K562 (cell line): Measurements from ENCODE around the gene RPS19. TPM values are rescaled to one million over a fixed set of nuclear protein-coding genes. Genes with fewer than 3 reads are reported as not detected.

Experiments used
- ATF4 ChIP-seq: fragments of 450-650 bp; formaldehyde crosslinking; IDR thresholded peaks from 2 replicates; pipeline ENCODE4 v1.4.0; 2022; ENCODE audit warnings: mild to moderate bottlenecking, moderate library complexity
- ESRRA ChIP-seq: fragments of 450-650 bp; IDR thresholded peaks from 2 replicates; pipeline ENCODE4 v1.6.1; 2014; ENCODE audit warnings: low read depth, mild to moderate bottlenecking, moderate library complexity, borderline replicate concordance
- FIP1L1 ChIP-seq: fragments of 200-400 bp; formaldehyde crosslinking; IDR thresholded peaks from 2 replicates; pipeline ENCODE4 v1.6.1; 2018; ENCODE audit warnings: mild to moderate bottlenecking, low read depth, low read length; ENCODE audit not compliant: poor library complexity, severe bottlenecking
- KLF6 ChIP-seq: fragments of 250-450 bp; sonication (Bioruptor Pico); IDR thresholded peaks from 2 replicates; pipeline ENCODE4 v1.4.0; 2020; ENCODE audit warnings: mild to moderate bottlenecking, moderate library complexity, borderline replicate concordance
- SAFB ChIP-seq: fragments of 200-400 bp; formaldehyde crosslinking; IDR thresholded peaks from 2 replicates; pipeline ENCODE4 v1.6.1; 2017; ENCODE audit warnings: low read depth, low read length, borderline replicate concordance
- SIRT6 ChIP-seq: IDR thresholded peaks from one replicate; pipeline ENCODE4 v1.6.1; 2012; ENCODE audit warnings: low read depth, mild to moderate bottlenecking, control low read depth, inconsistent platforms, low read length, moderate library complexity
- SPI1 ChIP-seq: IDR thresholded peaks from 2 replicates; pipeline ENCODE4 v1.6.1; 2011; ENCODE audit warnings: low read depth, low read length, control low read depth, borderline replicate concordance
- SUPT5H ChIP-seq: fragments of 450-650 bp; IDR thresholded peaks from 2 replicates; pipeline ENCODE4 v1.6.1; 2016
- ZBTB26 ChIP-seq: fragments of 450-650 bp; formaldehyde crosslinking; IDR thresholded peaks from 2 replicates; pipeline ENCODE4 v1.4.0; 2022; ENCODE audit warnings: missing genetic modification characterization
- ZNF384 ChIP-seq: IDR thresholded peaks from 2 replicates; pipeline ENCODE4 v1.6.1; 2012; ENCODE audit warnings: low read depth, low read length, improper control_type of control experiment
- polyA plus RNA-seq, 8 experiments: library from polyadenylated mRNA; depleted of rRNA in 4 of 8; stranded (reverse) in 5 of 8; unstranded in 3 of 8; fragments of >200 nt; fragmentation: Nextera tagmentation in 2 of 8; fragmentation: Illumina TruSeq in 1 of 8; extraction: Ambion mirVana in 2 of 8; extraction: Trizol in 1 of 8; gene quantifications; 2 replicates each; pipeline versions ENCODE4 v1.2.1 to v1.2.3, GENCODE V29; 2011 to 2014; ENCODE audit warnings: inconsistent platforms in 1 of 8, missing spikeins in 1 of 8
- total RNA-seq, 7 experiments: library from RNA; depleted of rRNA in 6 of 7; stranded (reverse); fragments of >200 nt in 6 of 7; fragmentation: Illumina TruSeq in 2 of 7; extraction: Trizol in 2 of 7; gene quantifications; 2 replicates each; pipeline versions ENCODE4 v1.2.1 to v1.2.3, GENCODE V29; 2011 to 2021; ENCODE audit warnings: low replicate concordance in 1 of 7

The RPS19 gene
- total and polyA plus RNA-seq, 9 of the 15 experiments (the other 6 are each of a cell fraction or from before 2014, with no cell fraction given): 1,964 to 3,408 (median 2,747) TPM

- TF ChIP-seq FIP1L1 (no peak), SAFB (peak; percentile 23; the same call in 1 of the 2 replicates), SUPT5H (0 out of 2 replicates have a peak, but pooled peaks have one; percentile 27), SIRT6 (no peak), ESRRA (no peak), ATF4 (CRISPR knock-in tag) (no peak), ZBTB26 (CRISPR knock-in tag) (no peak), SPI1 (no peak), KLF6 (CRISPR knock-in tag) (no peak), ZNF384 (no peak)
These were observed 52.1 kb downstream of the RPS19 start (continued) for GRCh38 chr19:41911889-41912731.
